GM20431 (cell line): Measurements from ENCODE around the gene ADIPOR2.
"Not testable (repeated sequence)": the region's sequence is repeated elsewhere in the genome, so short reads cannot be mapped to it uniquely, and the experiment has no call there.

Experiments
- in situ Hi-C: fragments of 300-500 bp; cut with MseI, MboI; formaldehyde crosslinking; loops from one replicate; pipeline ENCODE4 v1.15.0; 2020; ENCODE audit warnings: low sequenced_read_pairs; ENCODE audit not compliant: unreplicated experiment

The ADIPOR2 gene

GRCh38 chr12:1726753-1727152 lies 35.9 kb downstream of the ADIPOR2 start:
- in situ Hi-C loops = no loop called here

- in situ Hi-C loops = no loop called here
These were observed 38.0 kb downstream of the ADIPOR2 start for GRCh38 chr12:1728824-1729223.

- in situ Hi-C loops = no loop called here
These were observed 40.3 kb downstream of the ADIPOR2 start for GRCh38 chr12:1731019-1731687.

- in situ Hi-C loops = not testable (repeated sequence)
These were observed 40.8 kb downstream of the ADIPOR2 start for GRCh38 chr12:1731688-1732078.

GRCh38 chr12:1732914-1733313 lies 42.0 kb downstream of the ADIPOR2 start:
- in situ Hi-C loops = no loop called here

- in situ Hi-C loops = not testable (repeated sequence)
These were observed 42.8 kb downstream of the ADIPOR2 start for GRCh38 chr12:1733712-1734111.

GRCh38 chr12:1737652-1738286 lies 46.9 kb downstream of the ADIPOR2 start:
- in situ Hi-C loops = no loop called here

- in situ Hi-C loops = no loop called here
These were observed 47.6 kb downstream of the ADIPOR2 start for GRCh38 chr12:1738446-1738845.

- in situ Hi-C loops = no loop called here
These were observed 48.5 kb downstream of the ADIPOR2 start for GRCh38 chr12:1739368-1739767.

- in situ Hi-C loops = no loop called here
These were observed 49.5 kb downstream of the ADIPOR2 start for GRCh38 chr12:1740161-1740948.

GRCh38 chr12:1741154-1741949 lies 50.5 kb downstream of the ADIPOR2 start:
- in situ Hi-C loops = no loop called here

GRCh38 chr12:1744932-1745331 lies 54.1 kb downstream of the ADIPOR2 start:
- in situ Hi-C loops = no loop called here

GRCh38 chr12:1747609-1748008 lies 56.7 kb downstream of the ADIPOR2 start:
- in situ Hi-C loops = no loop called here

- in situ Hi-C loops = no loop called here
These were observed 58.1 kb downstream of the ADIPOR2 start for GRCh38 chr12:1749019-1749418.

GRCh38 chr12:1750300-1750699 lies 59.4 kb downstream of the ADIPOR2 start:
- in situ Hi-C loops = no loop called here

- in situ Hi-C loops = no loop called here
These were observed 67.5 kb downstream of the ADIPOR2 start for GRCh38 chr12:1758376-1758775.

GRCh38 chr12:1758887-1759286 lies 68.0 kb downstream of the ADIPOR2 start:
- in situ Hi-C loops = no loop called here

- in situ Hi-C loops = no loop called here
These were observed 69.9 kb downstream of the ADIPOR2 start for GRCh38 chr12:1760566-1761382.

GRCh38 chr12:1761857-1762256 lies 71.0 kb downstream of the ADIPOR2 start:
- in situ Hi-C loops = no loop called here

GRCh38 chr12:1763153-1763552 lies 72.3 kb downstream of the ADIPOR2 start:
- in situ Hi-C loops = no loop called here
